IPS-15b (cell line): ENCODE results near the gene CEP120.
"Not testable (repeated sequence)": the region's sequence is repeated elsewhere in the genome, so short reads cannot be mapped to it uniquely, and the experiment has no call there.

ENCODE experiments used
- H3K27me3 ChIP-seq: one replicate; pipeline ENCODE4 v1.6.1; 2013; ENCODE audit warnings: low read length; ENCODE audit not compliant: control insufficient read depth, insufficient read depth
- H3K36me3 ChIP-seq: one replicate; pipeline ENCODE4 v1.6.1; 2013; ENCODE audit warnings: low read length; ENCODE audit not compliant: control insufficient read depth, insufficient read depth
- H3K4me1 ChIP-seq: one replicate; pipeline ENCODE4 v1.6.1; 2013; ENCODE audit warnings: mild to moderate bottlenecking, low read length; ENCODE audit not compliant: control insufficient read depth, insufficient read depth
- H3K4me3 ChIP-seq: one replicate; pipeline ENCODE4 v1.5.1; 2013; ENCODE audit warnings: low read depth, low read length
- H3K9ac ChIP-seq: one replicate; pipeline ENCODE4 v1.6.1; 2013; ENCODE audit warnings: low read depth, mild to moderate bottlenecking, low read length
- H3K9me3 ChIP-seq: one replicate; pipeline ENCODE4 v1.6.1; 2013; ENCODE audit warnings: mild to moderate bottlenecking, low read length; ENCODE audit not compliant: control insufficient read depth, insufficient read depth

Gene CEP120

DNA sequence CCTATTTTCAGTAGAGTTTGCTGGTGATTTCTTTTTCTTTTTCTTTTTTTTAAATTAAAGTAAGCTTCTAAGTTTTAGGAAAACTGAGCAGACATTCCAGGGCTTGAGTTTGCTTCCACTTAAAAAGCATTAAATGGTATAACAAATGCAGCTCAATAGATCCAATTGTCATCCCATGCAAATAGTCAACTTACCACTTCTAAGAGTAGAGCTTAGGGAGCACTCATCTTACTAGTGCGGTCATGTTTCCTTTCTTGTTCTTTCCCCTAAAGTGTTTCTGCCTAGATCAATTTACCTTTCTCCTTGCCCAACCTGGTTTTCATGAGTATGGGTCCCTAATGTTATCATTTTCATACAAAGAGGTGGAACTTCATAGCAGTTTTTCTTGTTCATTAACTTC is 13.0 kb upstream of the CEP120 start:
- H3K9ac ChIP-seq, result no peak overlapping the region
- H3K36me3 ChIP-seq, result no peaks in the 10 kb centered on the region
- H3K4me1 ChIP-seq, result peaks cover 4% of the 10 kb centered on the region
- H3K9me3 ChIP-seq, result no peaks in the 10 kb centered on the region
- H3K27me3 ChIP-seq, result peaks cover 2% of the 10 kb centered on the region
- H3K4me3 ChIP-seq, result no peak overlapping the region

DNA sequence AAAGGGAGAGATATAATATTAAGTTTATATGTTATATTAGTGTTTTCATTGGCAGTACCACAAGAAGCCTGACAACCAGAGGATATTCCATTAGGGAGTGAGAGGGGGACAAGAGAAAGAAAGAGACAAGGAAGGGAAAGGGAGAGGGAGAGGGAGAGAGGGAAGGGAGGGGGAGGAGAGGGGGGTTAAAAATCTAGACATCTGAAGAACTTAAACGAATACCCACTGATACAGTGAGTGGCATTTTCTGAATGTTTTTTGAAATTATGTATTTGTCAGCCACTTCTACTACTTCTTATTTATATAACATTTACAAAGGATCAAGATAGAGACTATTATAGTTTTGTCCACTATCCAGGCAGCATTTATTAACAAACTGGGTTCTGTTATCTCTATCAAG is 11.6 kb upstream of the CEP120 start:
- Histone ChIP-seq H3K4me1 (peaks cover 4% of the 10 kb centered on the region), H3K9ac (no peak overlapping the region), H3K9me3 (no peaks in the 10 kb centered on the region), H3K4me3 (no peak overlapping the region), H3K36me3 (no peaks in the 10 kb centered on the region), H3K27me3 (peaks cover 2% of the 10 kb centered on the region)

DNA sequence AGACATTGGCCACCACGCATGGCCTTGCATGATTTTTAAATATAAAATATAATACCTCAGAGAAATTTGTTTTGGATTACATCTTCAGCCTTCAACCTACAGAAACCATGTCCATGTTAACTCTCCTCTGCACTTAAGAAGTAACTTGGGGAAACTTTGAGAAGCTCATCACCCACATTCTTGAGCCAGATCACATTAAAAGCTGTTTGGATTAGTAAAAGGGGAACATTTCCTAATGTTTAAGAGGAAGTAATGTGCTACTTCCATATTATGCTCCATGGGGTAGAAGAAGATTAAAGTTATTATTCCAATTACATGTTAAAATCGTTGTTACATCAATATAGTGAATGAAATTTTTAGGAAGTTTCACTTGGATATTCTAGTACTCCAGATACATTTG is 10.4 kb upstream of the CEP120 start:
- H3K9me3 ChIP-seq, result no peaks in the 10 kb centered on the region
- no peak overlapping the region for H3K4me3 ChIP-seq
- peaks cover 4% of the 10 kb centered on the region for H3K4me1 ChIP-seq
- no peak overlapping the region for H3K9ac ChIP-seq
- H3K36me3 ChIP-seq, result no peaks in the 10 kb centered on the region
- no peaks in the 10 kb centered on the region for H3K27me3 ChIP-seq

DNA sequence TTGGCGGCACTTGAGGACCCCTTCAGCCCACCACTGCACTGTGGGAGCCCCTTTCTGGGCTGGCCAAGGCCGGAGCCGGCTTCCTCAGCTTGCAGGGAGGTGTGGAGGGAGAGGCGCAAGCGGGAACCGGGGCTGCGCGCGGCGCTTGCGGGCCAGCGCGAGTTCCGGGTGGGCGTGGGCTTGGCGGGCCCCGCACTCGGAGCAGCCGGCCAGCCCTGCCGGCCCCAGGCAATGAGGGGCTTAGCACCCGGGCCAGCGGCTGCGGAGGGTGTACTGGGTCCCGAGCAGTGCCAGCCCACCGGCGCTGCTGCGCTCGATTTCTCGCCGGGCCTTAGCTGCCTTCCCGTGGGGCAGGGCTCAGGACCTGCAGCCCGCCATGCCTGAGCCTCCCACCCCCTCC is 7.2 kb upstream of the CEP120 start:
- H3K4me3 ChIP-seq, H3K4me1 ChIP-seq, H3K9me3 ChIP-seq, H3K36me3 ChIP-seq, H3K9ac ChIP-seq, H3K27me3 ChIP-seq: not testable (repeated sequence)

DNA sequence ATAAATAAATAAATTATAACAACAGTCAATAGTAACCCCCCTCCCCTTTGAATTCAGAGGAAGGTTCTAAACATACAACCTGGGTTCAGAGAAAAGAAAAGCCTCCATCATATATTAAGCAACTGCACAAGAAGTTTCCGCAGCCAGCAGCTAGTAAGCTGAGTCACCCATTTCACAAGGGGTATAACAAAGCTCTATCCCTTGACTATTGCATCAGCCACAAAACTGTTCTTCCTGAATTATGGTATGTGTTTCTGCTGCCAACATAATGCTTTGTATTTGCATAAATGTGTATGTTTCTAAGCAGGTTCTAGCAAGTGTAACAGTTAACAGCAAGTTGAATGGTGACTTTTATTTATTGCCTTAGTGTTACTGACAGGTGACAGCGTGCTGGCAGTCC is 6.8 kb upstream of the CEP120 start:
- H3K4me1 ChIP-seq, result no peaks in the 10 kb centered on the region
- no peak overlapping the region for H3K4me3 ChIP-seq
- no peaks in the 10 kb centered on the region for H3K36me3 ChIP-seq
- no peaks in the 10 kb centered on the region for H3K27me3 ChIP-seq
- H3K9me3 ChIP-seq, result no peaks in the 10 kb centered on the region
- no peak overlapping the region for H3K9ac ChIP-seq

DNA sequence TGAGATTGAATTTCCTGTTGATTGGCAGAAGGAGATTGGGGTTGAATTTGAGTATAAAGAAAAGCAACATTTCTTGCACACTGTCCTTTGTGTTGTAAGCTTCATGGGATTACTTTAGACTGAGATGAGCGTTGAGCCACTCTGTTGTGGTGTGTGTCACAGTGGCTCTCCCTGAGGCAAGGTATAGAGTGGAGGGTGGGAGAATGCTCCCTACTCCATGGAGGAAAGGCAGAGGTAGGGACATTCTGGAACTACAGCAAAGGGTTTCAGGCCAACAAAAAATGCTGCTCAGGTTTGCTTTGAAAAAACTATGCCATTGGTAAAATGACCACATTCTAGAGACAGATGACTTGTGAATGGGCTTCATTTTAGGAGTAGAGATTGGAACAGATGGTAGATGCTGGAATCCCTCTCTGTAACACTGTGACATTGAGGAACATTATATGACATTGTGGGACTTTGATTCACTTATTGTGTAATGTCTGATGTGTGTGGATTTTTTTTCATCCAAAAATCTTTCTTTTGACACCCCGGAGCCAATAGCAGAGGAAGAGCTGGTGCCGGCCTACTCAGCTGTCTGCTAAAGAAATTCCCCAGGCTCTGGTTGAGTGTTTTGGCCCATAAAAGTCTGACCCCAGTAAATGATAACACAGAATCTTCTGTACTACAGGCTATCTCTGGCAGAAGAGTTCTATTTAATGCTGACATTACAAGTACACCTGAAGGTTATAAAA is 6.2 kb upstream of the CEP120 start:
- Histone ChIP-seq H3K9me3 (no peaks in the 10 kb centered on the region), H3K27me3 (no peaks in the 10 kb centered on the region), H3K4me1 (no peaks in the 10 kb centered on the region), H3K36me3 (no peaks in the 10 kb centered on the region), H3K9ac (no peak overlapping the region), H3K4me3 (no peak overlapping the region)

DNA sequence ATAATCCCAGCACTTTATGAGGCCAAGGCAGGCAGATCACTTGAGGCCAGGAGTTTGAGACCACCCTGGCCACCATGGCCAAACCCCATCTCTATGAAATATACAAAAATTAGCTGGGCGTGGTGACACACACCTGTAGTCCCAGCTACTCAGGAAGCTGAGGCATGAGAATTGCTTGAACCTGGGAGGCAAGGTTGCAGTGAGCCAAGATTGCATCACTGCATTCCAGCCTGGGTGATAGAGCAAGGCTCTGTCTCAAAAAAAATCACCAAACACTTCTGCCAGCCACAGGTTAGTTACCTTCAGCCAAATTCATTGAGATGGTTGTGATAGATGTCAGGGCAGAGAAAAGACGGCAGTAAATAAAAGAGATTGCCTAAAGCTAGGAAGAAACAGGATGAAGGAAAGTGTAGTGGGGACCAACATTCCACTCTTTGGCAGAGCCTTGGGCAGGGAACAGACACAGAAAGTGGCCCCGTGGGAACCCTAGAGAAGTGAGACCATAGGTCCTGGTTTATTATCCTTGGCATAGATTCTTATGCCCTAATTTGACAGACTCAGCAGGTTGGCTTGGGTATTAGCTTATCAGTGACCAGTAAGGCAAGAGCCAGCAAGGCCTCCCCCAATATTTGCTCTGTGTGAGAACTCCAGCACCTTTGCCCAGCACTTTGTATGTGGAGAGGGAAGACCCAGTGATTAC is 5.5 kb upstream of the CEP120 start:
- Histone ChIP-seq H3K4me3 (no peak overlapping the region), H3K4me1 (no peaks in the 10 kb centered on the region), H3K9ac (no peak overlapping the region), H3K9me3 (no peaks in the 10 kb centered on the region), H3K27me3 (no peaks in the 10 kb centered on the region), H3K36me3 (no peaks in the 10 kb centered on the region)

DNA sequence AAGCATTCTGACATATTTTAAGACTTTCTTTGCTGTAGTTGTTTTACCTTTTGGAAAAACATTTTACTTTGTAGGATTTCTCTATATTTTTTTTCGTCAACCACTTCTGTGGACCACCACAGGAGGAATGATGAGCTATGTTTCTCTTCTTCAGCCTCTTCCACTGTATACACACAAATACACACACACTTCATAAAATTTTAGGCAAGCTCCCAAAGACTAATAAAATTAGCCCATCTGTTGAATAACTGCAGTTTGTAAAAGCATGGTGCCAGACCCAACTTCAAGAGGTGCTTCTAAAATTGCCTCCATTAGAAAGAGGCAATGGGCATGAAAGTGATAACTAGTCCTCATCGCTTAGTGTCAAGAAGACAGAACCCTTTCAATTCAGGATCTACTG is 4.1 kb upstream of the CEP120 start:
- no peak overlapping the region for H3K9ac ChIP-seq
- H3K4me3 ChIP-seq, result no peak overlapping the region
- no peaks in the 10 kb centered on the region for H3K27me3 ChIP-seq
- no peaks in the 10 kb centered on the region for H3K36me3 ChIP-seq
- H3K9me3 ChIP-seq, result no peaks in the 10 kb centered on the region
- H3K4me1 ChIP-seq, result no peaks in the 10 kb centered on the region

DNA sequence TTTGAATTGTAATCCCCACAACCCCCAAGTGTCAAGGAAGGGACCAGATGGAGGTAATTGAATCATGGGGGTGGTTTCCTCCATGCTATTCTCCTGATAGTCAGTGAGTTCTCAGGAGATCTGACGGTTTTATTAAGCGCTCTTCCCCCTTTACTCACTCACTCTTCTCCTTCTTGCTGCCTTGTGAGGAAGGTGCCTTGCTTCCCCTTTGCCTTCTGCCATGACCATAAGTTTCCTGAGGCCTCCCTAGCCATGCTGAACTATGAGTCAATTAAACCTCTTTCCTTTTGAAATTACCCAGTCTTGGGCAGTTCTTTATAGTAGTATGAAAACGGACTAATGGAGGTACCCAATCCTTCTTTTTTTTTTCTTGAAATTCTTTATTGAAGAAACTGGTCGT is 2.2 kb upstream of the CEP120 start:
- Histone ChIP-seq H3K4me3 (no peak overlapping the region), H3K27me3 (no peaks in the 10 kb centered on the region), H3K36me3 (no peaks in the 10 kb centered on the region), H3K9ac (no peak overlapping the region), H3K9me3 (no peaks in the 10 kb centered on the region), H3K4me1 (peaks cover under 1% of the 10 kb centered on the region)

DNA sequence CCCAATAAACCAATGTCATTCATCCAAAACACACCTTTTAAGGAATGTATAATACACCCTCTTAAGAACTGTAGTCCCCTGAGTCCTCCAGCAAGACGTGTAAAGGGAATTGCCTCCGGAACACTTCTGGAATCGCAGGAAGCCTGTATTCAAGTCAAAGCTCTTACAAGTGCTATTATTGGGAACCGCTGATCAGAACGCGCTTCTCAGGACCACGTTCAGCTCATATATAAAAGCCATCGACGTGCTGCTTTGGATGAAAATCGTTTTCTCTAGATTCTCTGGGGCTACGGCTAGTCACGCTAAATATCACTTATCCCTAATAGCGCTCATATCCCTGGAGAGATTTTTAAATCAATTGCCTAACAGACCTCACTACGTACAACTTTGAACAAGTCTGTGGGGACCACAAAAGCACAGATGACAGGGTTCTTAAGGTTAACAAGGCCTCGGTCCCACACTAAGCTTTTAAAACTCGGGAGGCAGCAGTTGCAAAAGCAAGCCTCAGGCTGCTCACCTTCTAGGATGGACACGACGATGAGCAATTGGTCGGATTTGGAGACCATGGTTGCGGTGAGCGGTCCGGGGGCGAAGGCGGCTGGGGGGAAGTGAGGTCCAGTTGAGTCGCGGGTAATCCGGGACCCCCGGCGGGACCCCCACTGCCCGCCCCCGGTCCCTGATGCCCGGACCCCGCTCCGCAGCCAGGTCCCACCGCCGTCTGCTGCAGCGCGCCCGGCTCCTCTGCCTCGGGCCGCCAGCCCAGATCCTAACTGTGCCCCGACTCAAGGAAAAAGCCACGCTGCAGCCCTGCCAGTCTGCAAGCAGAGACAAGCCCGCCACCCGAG is 548 bp downstream of the CEP120 start:
- Histone ChIP-seq H3K9ac (peak overlapping the region; percentile 71), H3K27me3 (no peaks in the 10 kb centered on the region)

DNA sequence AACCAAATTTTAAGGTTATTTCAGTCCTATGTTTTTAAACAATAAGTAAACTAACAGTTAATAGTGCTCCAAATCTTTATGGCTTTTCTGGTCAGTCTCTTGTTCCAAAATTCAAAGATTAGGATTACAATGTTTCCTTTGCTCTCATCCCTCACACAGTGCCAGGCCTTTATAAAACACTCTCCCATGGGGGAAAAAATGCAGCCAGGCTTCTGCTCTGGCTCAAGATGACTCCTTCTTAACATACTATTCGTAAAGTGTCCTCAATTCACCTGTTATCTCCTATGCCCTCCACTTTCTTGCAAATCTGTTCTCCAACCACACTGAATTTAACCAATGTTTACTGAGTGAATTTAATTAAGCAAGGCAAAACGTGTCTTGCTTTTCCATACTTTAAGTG is 1.4 kb downstream of the CEP120 start:
- H3K27me3 ChIP-seq, result no peaks in the 10 kb centered on the region
- H3K36me3 ChIP-seq, result no peaks in the 10 kb centered on the region
- no peak overlapping the region for H3K9ac ChIP-seq
- peak overlapping the region; percentile 87 for H3K4me3 ChIP-seq
- H3K4me1 ChIP-seq, result peaks cover 2% of the 10 kb centered on the region
- no peaks in the 10 kb centered on the region for H3K9me3 ChIP-seq

More for the DNA sequence above, 548 bp downstream of the CEP120 start:
- Histone ChIP-seq H3K9me3 (no peaks in the 10 kb centered on the region), H3K4me1 (peaks cover 2% of the 10 kb centered on the region), H3K4me3 (peak overlapping the region; percentile 87), H3K36me3 (no peaks in the 10 kb centered on the region)
